Renal cortical epithelial cell (primary cell): Measurements from ENCODE around the gene TLE3. TPM values are rescaled to one million over a fixed set of nuclear protein-coding genes. Genes with fewer than 3 reads are reported as not detected.
A peak's percentile ranks its signal among the peaks of the same experiment; 100 is the strongest.

Experiments used
- DNase-seq: peaks from one replicate; pipeline ENCODE4 v3.0.0-alpha.2; 2011; ENCODE audit warnings: low read depth
- total RNA-seq: library from RNA; depleted of rRNA; stranded (reverse); fragments of >200 nt; gene quantifications from 2 replicates; pipeline ENCODE4 v1.2.3, GENCODE V29; 2014

Gene TLE3
- total RNA-seq, 1 donor from 2014 or later = 31.4 TPM

DNA sequence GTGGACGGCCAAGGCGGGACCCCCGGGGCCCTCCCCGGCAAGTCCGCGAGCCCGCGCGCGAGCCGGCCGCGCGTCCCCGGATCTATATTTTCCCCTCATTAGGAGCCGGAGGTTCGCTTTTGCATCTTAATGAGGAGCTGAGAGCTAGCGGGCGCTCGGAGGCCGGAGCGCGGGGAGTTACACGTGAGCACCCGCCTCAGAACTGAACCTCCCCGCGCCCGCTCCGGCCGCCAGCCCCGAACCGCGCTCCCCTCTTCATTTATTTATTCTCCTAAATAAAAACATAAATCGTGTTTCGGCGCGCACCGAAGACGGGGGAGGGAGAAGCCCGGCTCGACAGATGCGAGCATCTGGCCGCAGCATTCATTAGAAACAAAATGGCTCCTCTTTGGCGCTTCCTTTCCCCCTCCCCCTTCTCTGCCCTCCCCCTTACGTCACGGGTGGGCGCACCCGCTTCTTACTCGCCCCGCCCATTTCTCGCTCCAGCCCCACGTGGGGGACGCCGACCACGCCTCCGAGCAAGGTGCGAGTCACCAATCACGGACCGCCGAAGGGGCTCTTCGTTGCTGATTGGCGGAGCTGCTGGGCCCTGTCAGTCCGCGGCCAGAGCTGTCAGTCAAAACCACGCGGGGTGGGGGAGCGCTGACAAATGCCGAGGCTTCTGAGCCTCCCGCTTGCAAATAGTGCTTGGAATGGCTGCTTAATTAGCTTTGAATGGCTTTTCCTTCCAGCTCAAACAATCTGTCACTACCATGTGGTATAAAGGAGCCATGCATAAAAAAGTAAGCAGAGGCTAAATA is 1.6 kb upstream of the TLE3 start:
- DNase-seq = peak; percentile 98

DNA sequence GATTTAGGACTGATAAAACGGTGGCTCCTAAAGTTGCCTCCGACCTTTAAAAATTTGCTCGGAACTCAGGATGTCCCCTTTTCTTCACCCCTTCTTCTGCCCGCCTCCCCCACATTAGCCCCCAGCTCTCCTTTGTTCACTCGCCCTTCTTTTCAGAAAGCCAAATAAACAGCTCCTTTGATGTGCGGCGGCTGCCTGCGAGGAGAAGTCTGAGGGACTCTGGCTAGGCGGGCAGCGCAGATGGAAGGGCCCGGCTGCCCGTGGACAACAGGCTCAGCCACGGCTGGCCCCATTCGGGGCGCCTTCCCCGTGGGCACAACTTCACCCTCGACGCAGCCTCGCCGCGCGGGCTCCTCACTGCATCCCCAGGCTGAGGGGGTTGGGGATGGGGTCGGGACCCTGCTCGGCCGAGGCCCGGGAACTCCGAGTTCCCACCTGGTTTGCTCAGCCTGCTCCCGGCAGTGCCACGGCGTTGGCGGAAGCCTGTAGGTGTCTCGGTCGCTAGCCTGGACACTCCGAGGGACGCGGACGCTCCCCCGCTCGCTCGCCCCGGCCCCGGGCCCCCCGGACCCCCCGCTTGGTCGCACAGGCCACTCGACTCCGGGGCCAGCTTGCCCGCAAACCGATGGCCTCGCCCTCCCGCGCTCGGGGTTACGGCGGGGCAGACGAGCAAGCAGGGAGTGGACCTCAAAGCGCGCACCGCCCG is 897 bp upstream of the TLE3 start:
- DNase-seq = no peak

DNA sequence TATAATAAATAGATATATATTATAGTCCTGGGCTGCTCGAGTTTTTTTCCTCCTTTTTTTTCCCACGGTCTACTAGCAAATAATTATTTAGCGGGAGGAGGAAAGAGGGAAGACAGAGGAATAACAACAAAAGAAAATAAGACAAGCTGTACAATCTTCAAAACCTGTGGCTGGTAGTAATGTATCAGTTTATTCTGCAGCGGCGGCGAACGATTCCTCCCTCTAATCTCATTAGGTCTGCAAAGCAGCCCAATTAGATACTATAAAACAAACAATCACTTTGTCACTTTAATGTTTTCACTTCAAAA is 390 bp upstream of the TLE3 start:
- DNase-seq = no peak

DNA sequence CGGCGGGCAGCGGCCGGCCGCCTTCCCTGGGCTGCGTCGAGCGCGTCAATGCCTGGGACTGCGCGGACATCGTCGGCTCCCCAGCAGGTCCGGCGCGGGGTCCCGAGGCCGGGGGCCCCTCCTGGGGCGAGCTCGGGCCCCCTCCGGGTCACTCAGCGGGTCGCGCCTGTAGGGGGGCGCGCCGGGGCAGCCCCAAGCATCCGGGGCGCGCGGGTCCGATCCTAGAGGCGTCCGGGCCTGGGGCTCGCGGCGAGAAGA is 725 bp downstream of the TLE3 start:
- no peak for DNase-seq

DNA sequence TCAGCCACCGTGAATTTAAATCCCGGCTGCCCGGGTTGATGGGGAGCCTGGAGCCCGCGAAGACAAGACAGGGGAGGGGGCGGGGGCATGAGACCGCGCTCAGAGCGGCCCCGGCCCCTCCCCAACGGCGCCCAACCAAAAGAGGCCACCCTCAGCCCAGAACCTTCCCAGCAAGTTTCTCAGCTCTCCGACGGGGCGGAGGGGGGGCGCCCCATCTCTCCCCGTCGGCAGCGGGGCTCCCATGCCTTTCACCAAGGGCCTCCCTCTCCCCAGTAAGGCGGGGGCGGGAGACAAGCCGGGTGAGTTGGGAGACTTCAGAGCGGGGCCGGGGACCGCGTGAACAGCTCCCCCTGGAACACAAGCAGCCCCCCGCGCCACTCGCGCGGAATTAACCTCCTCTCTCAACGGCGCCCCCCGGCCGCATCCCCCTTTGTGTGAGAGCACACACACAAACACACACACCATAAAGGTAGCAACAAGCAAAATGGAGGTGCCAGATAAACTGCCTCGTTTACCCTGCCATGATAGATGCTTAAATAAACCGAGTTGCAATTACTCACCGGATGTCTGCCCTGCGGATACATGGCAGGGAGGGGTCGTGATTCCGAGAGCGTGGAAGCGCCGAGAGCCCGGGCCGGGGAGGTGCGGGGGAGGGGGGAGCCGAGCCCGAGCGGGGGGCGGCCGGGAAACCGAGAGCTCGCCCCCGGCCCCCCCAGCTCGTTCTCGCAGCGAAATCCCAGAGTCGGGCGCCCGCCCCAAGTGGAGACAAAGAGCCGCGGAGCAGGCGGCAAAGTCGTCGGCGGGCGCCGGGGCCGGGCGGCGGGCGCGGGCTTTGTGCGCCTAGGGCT is 1.3 kb downstream of the TLE3 start:
- DNase-seq = peak; percentile 47

DNA sequence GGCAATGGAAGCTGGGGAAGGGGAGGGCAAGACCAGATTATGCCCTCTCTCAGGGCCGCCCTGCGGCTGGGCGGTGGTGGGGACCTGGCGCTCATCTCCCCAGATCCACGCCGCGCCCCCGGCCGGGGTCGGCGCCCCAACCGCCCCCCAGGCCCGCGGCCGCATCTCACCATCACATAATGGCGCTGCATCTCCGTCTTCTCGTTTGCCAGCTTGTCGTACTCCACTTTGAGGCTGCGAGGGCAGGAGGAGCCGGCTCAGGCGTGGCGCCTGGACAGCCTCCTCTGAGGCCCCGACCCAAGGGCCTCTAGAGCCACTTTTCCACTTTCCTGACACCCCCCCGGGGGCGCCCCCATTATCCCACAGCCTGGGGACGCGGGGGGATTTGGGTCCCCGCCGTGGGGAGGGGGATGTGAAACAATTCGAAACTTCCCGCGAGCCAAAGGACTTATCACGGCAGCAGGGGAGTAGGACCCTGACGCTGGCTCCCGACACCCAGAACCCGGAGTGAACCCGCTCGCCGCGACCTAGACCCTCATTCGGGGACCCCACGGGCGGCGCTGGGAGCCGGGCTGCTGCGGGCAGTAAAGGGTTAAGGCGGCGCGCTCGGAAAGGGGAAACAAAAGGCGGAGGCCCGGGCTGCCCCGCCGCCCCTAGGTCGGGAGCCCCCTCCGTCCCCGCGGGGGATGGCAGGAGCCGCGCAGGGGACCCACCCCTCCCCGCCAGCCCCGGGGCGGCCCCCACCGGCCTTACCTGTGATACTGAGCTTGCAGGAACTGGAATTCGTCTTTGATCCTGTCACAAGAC is 2.1 kb downstream of the TLE3 start:
- no peak for DNase-seq

DNA sequence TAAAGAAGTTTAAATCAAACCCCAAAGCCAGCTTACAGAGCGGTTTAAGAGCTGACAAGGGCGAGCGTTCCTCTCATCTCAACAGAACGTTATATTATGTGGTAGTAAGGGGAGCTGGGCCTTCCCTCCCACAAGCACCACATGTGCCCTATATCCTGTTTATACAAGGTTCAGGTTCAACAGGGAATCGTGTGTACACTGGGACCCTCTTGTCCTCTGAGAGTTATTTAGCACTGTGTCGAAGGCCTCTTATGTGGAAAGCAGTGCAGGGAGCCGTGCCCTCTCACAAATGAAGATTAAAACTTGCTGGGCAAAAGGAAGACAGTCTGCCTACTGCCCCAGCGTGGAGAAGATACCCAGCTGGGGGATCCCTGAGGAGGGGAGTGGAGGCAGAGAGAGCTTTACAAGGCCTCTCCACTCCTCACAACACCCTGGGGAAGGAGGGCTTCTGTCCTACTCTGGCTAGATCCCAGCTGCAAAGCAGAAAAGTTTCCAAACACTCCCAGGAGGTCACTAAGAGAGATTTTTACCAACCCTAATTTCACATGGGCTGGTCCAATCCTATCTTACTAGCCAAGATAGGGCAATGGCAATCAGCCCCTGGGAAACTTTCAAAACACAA is 2.9 kb downstream of the TLE3 start:
- no peak for DNase-seq

DNA sequence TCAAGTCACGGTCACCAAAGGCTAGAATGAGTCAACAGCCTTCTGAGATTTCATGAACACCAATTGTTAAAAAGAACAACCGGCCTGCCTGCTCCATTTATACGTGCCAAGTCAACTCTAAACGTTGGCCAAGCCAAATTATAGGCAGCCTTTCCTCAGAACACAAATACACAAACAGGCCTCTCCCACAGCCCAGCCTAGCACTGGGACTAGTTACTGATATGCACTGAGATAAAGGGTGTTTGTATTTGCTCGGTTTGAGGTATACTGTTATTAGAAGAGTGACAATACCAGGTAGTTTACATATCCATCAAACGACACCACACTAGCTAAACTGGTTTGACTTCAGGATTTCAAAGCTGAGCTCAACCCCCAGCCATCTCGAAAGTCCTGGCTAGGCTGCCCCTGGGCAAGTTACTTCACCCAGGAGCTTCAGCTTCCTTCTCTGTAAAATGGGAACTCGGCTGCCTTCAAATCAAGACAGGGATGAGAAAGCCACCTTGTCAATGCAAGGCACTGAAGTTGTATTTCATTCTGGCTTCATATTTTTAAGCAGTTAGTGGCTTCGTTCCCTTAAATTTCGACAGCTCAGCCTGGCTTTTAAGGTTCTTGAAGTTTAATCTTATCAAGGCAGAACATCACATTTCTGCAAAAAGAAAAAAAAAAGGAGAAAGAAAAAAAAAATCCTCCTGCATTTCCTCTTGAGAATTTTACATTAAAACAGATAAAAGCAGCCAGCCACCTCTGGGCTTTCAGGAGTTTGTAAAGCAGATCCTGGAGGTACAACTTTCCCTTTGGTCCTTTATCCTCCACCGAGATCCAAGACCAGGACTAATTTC is 4.0 kb downstream of the TLE3 start:
- DNase-seq = peak; percentile 78

DNA sequence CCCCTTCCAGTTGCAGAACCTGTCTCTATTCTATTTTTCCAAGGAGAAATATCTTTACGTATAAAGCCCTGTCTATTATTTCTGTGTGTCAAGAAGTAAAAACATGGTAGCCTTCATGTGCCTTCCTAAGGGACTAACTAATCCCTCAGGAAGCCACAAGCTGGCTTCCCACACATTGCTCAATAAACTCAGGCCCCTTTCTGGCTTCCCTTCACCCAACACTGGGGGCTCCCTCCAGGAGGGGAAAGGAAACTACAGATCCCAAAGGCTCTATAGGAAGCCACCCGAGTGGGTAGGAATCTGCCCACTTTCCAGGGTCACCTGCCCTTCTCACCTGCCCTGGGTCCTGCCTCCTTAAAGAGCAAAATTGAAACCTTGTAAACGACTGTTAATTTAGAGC is 4.6 kb downstream of the TLE3 start:
- no peak for DNase-seq

DNA sequence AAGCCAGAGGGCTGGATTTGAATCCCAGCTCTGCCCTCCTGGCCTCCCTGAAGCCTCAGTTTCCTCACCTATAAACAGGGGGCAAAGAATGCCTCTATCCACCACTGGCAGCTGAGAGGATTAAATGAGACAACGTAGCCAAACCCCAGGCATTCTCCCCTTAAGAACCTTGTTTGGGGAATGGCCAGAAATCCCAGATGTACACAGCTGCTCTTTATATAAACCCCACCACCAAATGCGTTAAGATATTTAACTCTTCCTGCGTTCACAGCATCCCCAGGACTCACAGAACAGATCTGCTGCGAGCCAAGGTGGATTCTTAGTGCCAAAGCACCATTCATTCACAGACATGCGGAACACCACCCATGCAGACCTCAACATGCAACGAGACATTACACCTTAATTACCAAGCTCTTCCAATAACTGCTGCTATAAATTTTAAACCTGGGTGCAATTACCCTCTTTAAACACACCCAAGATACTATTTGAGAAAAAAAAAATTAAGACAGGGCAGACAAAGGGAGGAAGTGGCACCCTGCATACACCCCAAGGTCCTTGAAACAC is 5.2 kb downstream of the TLE3 start:
- DNase-seq = no peak

DNA sequence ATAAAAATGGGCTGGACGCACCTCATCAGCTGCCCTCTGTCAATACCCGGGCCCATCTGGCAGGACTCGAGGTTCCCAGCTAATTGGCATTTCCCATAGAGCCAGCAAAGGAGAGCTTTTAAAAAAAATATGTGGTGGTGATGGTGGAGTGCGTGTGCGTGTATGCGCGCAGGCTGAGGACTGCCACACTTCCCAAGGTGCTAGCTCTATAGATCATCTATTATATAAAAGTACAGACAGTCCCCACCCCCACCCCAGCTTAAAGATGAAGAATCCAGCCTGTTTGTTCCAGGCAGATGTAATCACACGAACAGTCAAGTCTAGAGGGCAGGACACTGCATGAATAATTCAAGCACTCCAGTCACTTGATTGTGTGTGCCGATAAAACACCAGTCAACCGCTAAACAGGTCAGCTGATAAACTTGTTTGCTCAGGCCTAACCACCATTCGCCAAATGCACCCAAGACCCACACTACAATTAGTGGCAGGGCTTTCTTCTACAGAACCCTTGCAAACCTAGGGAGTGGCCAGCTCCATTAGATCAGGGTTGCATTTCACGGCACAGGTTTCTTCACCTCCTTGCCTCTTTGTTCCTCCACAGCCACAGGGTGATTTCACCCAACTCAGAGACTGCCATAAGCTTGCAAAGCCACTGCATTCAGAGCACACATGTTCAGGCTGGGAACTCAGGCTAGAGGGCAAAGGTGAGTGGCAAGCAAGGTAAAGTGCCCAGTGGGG is 5.8 kb downstream of the TLE3 start:
- peak; percentile 91 for DNase-seq

DNA sequence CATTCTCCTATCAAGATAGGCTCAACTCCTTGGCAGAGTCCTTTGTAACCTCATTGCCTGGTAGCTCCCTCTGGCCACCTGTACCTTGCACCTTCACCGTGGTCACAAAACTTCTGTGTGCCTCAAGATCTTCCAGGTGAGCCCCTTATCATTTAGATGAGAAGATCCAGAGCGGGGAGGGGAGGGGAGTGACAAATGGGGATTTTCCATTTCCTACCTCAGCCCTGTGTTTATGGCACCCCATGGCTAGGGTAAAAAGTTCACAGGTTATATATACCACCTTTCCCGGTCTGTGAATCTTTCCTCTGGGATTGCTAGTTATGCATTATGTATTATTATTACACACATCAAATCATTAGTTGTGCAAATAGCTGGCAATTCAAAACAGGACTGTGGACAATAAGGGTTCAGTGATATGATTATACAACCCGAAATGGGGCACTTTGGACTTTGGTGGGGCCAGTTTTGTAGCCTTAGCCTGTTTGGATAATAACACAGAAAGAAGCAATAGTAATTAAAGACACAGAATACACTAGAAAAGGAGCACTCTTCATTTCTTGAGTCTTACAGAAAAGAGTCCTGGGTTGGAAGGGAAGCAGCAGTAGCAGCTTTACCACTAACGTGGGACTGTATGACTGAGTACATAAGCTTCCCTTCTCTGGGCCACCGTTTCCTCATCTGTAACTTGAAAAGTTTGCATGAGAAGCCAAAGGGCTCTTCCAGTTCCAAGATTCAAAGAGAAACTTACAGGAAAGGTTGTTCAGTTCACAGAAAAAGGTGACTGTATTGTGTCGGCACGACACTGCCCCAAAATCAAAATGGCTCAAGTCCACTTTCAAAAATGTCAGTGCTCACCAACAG is 7.1 kb downstream of the TLE3 start:
- no peak for DNase-seq

DNA sequence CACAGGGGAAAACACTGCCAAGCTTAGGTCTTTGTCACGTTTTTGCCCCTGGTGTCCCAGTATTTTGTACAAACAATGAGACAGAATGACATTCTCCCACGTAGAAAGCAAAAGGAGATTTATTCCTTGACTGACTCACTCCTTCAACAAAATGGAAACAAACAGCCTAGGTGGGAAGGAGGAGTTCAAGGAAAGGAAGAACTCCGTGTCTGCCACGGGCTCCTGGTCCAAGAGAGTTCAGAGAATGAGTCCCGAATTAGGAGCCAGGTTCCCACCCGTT is 8.1 kb downstream of the TLE3 start:
- no peak for DNase-seq

DNA sequence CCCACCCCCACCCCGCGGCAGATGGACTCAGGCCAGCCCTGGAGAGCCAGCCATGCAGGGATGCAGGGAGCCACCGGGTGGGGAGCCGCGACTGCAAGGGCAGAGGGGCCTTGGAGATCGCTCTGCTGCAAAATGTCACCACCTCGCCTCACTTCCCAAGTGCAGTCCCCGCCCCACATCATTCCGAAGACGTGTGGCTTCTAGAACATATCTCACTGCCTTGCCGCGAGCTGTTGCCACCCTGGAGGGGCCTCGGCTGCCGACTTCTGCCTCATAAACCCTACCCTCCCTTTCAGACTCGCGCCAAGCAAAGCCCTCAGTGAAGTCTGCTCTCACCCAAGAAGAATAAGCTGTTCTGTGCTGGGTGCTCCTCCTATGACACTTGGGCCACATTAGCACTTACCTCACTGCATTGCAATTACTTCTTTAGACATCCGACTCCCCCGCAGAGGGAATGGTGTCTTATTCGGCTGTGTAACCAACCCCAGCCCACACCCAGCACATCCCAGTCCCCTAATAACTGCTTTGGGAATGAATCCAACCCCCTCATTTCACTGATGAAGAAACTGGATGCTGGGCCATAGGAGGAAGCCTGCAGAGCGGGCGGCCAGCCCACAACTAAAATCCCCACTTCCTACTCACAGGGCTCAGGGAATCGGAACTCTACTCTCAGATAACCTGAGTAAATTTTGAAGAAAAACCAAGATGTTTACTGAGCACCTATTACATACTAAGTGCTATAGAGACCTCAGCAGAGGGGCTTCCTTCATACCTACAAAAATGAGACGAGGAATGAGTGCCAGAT is 8.6 kb downstream of the TLE3 start:
- DNase-seq = no peak

DNA sequence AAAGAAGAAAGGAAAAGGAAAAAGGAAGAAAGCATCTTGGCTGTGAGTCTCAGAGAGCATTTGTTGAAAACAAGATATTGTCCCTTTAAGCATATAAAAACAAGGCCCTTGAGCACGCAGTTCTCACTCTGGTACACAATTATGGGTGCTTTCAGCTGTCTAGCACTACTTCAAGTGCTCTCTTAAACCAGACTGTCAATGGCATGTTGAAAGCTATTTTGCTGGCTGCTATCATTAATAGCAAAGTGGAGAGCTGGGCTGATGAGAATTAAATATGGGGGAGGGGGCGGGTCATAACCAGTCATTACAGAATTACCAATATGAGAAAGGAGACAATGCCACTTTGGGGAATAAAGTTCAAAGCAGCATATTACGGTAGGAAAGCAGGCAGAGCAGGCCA is 9.3 kb downstream of the TLE3 start:
- DNase-seq = no peak

DNA sequence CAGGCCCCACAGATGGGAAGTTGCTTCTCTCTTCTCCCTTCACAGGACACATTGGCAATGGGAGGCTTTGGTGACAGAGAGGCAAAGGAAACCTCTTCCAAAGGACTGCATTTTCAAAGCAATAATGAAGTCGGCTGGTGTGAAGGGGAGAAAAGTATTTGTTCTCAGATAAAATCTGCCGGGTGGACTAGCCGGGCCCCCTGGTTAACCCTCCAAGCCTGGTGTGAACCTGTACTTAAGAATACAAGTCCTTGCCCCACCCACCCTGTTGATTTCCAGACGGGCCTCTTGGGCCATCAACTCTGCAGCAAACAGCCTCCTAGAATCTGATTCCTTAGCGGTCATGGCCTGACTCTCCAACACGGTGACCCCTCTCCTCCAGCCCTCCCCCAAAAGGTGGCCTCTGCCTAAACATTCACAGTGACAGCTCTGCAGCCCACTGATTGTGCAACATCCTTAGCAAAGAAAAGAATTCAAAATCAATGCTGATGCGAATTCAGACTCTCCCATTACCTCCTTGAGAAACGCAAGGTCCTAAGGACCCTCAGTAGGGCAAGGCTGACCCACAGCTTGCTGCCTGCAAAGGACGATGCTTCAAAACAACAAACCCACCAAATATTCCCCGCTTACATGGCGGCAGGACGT is 9.9 kb downstream of the TLE3 start:
- DNase-seq = no peak

DNA sequence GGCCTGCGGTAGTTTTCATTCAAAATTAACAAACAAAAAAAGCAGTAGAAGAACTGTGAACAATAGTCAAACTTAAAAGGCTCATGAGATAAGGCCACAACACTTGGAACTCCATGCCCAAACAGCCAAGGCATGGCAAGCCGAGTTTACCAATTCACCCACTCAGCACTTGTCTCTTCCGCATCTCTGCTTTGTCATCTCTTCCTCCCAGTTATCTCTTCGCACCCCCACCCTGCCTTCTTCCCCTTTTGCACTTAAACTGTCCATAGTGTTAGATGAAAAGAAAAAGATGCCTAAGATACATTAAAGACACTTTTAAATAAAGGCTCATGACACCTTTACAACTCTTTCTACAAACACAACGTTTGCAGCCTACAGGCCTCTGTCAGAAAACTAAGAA is 11.1 kb downstream of the TLE3 start:
- no peak for DNase-seq

DNA sequence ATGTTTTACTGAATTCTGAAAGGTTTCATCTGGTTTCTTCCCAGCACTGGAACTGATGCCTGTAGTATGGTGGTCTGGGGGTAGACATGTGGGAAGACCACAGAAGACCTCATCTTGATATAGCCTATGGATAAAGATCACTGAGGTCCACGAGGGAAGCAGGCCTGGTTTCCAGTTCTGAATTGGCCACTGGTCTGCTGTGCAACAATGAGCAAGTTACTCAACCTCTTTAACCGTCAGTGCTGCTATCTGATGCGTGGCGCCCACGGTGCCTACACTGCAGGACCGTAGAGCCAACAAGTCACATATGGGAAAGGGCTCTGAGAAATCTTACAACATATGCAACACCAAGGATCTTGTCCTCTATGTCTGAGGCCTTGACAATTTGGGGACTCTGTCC is 13.3 kb downstream of the TLE3 start:
- no peak for DNase-seq
